Fibroblast of skin of left biceps (primary cell): ENCODE measurements around the gene LRRC3B.

Experiments used
- DNase-seq, 2 experiments: peaks; one replicate each; pipeline ENCODE4 v3.0.0-alpha.2; 2013; ENCODE audit warnings: low read depth in 2 of 2

LRRC3B gene

GRCh38 chr3:26708501-26708900 is 85.9 kb downstream of the LRRC3B start:
- DNase-seq = no peak

DNA sequence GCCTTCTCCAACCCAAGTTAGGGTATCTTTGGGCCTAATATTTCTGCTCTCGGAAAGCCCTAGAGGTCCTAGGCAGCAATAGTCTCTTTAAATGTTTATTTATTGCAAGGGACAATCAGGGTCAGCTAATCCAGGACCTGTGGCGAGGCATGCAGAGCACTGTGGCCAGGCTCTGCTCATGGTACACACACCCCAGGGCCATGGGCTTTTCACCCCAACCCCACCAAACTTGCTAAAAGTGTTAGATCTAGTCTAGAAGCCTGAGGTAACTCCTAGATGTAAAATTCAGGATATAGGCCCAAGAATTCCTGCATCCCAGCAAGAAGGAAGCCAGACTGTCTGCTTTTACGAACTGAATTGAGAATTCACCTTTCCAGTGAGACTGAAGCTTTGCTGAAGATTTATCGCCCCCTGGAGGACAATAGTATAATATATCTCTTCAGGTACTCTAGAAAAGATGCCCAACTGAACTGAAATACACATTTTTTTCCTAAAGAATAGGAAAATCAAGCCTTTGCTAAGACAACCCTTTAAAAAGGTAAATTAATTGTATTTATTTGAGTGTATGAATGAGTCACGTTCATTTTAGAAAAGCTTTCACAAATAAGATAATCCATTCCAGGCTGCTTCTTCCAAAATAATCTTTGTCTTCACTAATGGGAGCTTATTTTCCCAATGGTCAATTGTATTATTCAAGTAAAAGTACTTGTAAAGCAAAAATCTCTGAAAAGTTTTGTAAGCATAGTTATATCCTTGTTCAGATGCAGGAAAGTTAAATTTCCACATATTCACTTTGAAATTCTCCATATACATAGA is 89.8 kb downstream of the LRRC3B start:
- DNase-seq = no peak

- DNase-seq = no peak
Observed at GRCh38 chr3:26713091-26713490, 90.5 kb downstream of the LRRC3B start.

GRCh38 chr3:26714485-26714884 is 91.9 kb downstream of the LRRC3B start:
- no peak for DNase-seq

GRCh38 chr3:26715431-26715830 is 92.9 kb downstream of the LRRC3B start:
- no peak for DNase-seq

DNA sequence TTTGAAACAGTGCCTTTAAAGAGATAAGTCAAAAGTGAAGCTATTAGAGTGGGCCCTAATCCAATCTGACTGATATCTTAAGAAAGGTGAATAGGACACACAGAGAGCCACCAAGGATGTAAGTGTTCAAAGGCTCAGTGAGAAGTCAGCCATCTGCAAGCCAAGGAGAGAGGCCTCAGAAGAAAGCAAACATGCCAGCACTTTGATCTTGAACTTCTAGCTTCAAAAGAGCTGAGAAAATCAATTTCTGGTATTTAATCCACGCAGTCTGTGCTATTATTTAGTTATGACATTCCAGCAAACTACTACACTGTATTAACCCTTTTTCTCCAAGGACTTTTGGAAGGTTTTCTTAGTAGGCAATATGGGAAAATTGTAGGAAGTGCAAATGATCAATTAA is 95.7 kb downstream of the LRRC3B start:
- no peak for DNase-seq

DNA sequence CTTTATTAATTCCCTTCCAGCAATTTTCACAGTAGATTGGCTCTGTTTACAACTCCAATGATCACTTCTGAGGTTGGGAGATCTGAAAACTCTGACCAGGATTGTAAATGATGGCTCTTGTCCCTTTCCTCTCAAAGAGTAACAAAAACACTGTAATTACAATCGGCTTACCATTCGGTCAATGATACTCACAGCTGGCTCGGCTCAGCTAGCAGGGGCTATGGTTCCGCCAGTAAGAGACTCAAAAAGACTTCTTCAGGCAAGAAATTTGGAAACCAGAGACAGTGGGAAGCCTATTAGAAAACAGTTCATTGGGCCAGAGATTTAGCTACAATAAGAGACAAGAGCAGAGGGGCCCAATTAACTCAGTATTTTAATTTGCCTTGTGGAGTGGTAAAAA is 96.6 kb downstream of the LRRC3B start:
- no peak for DNase-seq

GRCh38 chr3:26721047-26721446 is 98.5 kb downstream of the LRRC3B start:
- DNase-seq = no peak

- DNase-seq = no peak
Observed at GRCh38 chr3:26731843-26732242, 109.3 kb downstream of the LRRC3B start.

- DNase-seq = no peak
Observed at GRCh38 chr3:26750263-26750662, 127.7 kb downstream of the LRRC3B start.

DNA sequence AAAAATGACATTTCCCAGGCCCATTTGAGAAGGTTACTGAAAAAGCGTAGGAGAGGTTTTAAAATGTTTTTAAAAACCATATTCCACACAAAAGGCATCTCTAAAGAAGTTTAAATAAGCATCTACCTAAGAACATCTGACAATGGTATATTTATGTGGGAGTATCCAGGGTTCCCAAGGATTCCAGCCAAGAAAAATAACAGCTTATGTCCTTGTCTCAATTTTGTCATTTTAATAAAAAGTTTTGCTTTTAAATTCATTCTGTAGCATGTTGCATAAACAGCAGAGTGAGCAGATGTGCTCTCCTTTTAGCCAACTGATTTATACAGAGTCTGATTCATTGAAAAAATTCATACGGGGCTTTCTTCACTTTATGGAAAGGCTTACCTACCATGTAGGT is 129.9 kb downstream of the LRRC3B start:
- DNase-seq = no peak

DNA sequence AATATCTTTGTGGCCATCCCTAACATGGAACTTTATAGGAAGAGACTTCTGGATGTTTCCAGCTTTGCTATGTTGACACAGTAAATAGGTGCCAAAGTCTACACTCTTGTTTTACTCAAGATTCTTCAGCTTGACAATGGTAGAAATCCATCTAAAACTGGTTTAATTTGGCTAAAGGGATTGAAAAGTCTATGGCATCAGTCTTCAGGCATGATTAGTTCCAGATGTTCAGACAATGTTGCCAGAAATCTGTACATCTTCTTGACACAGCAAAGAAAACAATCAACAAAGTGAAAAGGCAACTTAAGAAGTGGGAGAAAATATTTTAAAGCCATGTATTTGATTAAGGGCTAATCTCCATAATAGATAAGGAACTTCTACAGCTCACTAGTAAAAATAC is 130.5 kb downstream of the LRRC3B start:
- DNase-seq = no peak

DNA sequence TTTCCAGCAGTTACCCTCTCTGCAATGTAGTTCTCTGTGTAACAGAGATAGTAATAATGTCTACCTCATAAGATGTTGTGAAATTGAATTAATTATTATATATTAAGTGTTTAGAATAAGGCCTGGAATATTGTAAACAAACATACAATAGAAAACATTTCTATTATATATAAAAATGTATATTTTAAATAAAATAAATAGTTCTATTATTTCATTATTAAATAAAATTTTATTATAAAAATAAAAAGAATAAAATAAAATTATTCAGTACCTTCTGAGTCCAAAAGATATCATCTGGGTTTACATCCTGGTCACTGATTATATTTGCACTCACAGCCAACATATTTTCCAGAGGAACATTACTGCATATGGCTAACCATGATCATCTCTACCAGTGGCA is 135.4 kb downstream of the LRRC3B start:
- no peak for DNase-seq
